NCI-H2171 (cell line): ENCODE results near the gene SNCB.

ENCODE experiments used
- DNase-seq: peaks from one replicate; lab custom pipeline; 2025; lab: John Stamatoyannopoulos, UW

SNCB gene

DNA sequence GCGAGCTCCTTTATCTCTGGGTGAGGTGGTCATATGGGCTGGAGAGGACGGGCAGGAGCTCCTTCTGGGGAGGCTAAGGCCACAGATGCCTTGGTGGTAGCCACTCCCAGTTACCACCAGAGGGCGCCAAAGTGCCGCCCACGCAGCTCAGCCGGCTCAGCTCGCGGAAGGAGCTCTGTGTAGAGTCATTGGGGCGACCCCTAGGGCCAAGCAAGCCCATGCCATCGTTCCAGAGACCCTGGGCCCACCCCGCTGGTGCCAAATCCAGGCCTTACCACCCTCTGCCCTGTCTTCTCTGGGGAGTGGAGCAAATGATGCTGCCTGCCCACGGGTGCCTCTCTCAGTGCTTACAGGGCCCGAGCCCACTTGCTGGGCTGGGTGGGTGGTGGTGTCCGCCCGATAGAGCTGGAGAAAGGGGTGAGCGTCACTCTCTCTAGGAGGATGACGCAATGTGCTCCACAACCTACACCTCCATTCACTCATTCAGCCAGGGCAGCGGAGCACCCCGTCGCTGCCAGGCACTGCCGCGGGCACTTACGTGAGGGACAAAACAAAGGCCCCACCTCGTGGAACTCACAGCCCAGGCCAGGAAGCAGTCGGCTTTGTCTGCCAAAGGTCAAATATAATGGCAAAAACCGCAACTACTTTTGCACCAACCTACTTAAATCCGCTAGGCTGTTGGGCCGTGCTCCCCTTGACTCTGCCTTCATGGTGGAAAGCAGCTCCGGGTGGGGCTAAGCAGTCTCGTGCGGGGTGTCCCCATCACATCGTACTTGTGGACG lies 30.7 kb upstream of the SNCB start:
- peak; percentile 24 for DNase-seq

DNA sequence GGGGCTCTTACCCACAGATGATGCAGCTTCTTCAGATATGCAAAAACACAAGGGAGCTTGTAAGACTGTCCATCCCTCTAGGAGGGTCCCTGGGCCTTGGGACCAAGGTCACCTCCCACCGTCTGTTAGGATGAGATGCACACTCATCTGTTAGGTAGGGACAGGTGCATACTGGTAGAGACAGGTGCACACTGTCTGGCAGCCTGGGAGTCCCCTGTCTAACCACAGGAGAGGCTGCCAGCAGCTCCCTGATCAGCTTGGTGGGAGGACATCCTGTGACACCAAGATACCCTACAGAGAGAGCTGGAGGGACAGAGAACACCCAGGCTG lies 30.2 kb upstream of the SNCB start:
- DNase-seq = no peak

DNA sequence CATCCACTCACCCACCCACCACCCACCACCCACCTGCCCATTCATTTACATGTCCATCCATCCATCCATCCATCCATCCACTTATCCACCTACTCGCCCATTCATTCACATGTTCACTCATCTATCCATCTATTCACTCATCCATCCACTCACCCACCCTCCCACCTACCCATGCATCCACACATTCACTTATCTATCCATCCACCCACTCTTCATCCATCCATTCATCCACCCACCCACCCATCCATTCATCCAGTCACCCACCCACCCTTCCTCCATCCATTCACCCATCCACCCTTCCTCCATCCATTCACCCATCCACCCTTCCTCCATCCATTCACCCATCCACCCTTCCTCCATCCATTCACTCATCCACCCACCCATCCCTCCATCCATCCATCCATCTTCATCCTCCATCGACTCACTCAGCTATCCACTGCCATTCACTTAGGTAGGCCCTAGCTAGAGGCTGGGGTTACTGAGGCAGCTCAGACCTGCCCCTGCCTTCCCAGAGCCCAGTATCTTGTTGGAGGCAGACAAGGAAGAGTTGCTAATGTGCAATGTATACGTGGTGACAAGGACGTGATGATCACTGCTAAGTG lies 29.6 kb upstream of the SNCB start:
- DNase-seq = no peak

DNA sequence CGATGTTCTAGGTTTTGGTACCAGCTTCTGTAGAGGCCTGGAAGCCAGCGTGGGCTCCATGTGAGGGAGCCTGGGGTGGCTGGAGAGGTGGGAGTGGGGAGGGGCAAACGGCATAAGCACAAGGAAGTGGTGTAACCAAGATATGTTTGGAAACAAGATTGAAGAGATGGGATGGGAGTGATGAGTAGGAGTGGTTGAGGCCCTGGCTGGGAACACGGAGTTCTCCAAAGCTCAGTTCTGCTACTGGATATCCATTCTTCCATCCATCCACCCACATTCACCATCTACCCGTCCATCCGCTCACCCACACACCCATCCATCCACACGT lies 29.1 kb upstream of the SNCB start:
- no peak for DNase-seq

DNA sequence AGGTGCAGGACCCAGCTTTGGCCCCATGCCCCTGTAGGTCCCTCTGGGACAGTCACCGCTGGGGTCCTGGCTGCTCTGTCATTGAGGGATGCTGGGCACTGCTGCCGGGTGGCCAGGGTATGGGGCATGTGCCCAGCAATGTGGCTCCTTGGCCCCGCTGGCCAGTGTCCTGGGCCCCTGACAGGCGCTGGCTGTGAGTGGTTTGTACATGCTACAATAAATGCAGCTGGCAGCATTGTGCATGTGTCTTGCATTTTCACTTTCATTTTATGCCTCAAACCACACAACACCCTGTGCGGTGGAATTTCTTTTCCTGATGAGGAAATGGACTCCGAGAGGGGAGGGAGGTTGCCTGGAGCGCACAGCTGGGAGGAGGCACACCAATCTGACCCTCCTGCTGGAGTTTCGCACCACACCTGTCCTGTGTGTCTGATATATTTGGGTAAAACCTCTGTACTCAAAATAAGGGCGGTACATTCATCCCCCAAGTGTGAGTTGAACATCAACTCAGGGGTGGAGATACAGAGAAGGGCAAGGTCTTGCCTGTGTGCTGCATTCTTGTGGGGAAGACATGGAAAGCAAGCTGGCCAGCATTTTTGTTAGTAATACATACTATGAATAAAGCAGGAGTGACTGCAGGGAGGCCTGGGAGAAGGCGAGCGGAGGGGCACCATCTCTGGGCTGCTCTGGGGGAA lies 28.6 kb upstream of the SNCB start:
- no peak for DNase-seq

DNA sequence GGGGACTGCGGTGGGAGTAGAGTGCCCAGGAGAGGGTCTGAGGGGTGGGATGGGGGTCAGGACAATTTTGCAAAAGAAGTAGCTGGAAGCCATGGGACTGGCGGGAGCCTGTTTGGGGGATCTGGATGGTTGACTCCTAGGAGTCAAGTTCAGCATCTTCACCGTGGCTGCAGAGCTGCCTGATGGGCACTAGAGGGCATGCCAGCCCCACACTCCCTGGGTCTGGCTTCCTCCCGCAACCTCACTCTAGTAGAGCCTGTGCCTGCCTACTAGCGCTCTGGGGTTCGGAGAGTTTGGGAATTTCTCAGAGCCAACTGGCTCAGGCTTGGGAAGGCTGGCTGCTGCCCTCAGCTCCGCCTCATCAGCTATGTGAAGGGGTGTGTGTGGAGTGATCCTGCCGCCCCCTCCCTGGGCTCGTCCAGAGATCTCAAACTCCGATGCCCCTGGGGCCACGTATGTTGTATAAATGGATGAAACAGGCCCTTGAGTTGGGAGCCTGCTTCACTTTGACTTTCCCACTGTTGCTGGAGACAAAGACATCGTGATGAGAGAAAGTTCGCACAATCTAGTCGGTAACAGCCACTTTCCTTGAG lies 27.8 kb upstream of the SNCB start:
- peak; percentile 36 for DNase-seq

DNA sequence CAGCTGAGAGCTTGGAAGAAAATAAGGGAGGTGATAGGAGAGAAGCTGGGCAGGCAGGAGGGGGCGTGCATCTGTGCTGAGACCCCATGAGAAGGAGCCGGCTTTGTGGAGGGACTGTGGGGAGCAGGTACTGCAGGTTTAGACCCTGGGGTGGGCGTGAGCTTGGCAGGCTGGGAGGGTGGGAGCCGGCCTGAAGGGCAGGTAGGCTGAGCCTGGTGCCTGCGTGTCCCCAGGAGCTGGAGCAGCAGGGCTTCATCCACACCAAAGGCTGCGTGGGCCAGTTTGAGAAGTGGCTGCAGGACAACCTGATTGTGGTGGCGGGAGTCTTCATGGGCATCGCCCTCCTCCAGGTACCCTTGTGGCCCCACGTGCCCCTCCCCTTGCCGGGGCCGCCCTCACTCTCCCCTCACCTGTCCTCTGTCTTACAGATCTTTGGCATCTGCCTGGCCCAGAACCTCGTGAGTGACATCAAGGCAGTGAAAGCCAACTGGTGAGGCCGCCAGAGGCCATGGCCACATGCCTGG lies 26.2 kb upstream of the SNCB start:
- no peak for DNase-seq

DNA sequence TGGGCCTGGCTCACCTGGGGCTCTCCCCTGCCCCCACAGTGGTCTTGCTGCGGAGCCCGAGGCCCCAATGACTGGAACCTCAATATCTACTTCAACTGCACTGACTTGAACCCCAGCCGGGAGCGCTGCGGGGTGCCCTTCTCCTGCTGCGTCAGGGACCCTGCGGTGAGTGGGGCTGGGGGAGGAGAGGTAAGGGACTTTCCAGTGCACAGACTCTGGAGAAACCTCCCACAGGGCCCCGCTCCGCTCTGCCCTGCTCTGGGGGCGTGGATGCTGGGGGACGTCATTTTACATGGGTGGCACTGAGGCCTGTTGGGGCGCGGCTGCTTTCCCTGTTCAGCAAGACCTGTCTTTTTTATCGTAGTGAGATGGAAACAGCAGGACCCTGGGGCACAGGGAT lies 24.5 kb upstream of the SNCB start:
- no peak for DNase-seq

DNA sequence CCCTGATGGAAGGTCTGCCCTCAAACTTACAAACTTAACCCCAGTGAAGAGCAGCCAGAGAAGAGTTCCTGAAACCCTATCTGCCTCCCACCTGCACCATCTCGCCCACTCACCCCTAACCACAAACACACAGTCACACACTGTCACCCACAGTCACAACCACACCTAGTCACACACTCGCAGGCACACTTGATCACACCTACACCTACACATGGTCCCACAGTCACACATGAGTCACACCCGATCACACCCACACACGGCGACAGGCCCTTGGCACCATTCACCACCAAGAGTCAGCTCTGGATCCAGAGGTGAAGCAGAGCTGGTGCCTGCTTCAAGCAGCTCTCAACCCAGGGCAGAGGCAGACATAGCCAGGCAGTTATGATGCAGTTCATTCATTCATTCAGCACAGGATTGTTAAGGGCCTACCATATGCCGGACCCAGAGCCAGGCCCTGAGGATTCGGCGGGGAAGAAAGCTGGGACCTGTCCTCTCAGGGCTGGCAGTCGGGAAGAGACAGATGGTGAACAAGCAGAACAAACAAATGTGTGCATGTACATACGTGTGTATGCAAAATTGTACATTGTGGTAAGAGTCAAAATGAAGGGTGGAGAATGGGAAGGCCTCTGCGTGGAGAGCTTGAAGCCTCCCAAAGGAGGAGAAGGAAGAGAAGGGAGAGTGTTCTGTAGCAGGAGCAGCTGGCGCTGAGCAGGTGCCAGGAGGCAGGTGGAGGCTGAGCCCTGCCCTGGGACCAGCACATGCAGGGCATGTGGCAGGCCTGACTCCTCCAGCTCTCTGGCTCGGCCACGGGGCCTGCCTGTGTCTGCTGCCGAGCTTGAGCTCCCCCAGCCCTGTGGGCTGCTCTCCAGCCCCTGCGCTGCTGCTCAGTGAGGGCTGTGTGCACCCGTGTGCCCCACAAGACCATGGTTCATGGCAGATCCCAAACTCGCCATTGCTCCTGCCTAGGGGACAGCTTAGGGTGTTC lies 23.4 kb upstream of the SNCB start:
- peak; percentile 22 for DNase-seq

DNA sequence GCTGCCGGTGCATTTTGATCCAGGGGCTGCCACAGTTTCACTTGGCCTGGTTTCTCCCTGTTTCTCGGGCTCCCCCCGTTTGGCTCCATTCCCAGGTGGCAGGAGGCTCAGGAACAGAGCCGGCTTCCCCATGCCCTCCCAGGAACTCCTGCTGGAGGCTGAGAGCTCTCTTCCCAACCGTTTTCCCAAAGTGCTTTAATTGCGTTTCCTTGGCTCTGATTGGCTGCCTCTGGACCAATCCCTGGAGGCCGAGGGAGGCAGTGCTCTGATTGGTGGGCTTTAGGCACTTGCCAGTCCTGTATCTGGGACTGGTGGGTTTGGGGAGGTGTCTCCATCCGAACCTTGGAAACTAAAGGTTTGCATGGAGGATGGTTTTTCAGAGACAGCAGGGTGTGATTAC lies 21.8 kb upstream of the SNCB start:
- DNase-seq = peak; percentile 57

DNA sequence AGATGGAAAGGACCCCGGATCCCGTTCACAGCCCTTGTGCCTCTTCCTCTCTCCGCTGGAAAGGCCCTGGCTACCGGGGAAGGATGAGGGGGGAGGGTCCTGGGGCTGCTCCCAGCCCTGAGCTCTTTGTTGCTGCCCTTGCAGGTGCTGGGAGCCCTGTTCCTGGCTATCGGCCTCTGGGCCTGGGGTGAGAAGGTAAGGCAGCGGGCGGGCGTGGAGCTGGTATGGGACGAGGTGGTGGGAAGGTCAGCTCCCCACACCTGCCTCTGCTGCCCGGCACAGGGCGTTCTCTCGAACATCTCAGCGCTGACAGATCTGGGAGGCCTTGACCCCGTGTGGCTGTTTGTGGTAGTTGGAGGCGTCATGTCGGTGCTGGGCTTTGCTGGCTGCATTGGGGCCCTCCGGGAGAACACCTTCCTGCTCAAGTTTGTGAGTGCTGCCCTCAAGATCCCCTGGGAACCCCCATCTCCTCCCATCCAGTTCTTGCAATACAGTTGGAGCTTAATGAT lies 21.2 kb upstream of the SNCB start:
- no peak for DNase-seq

DNA sequence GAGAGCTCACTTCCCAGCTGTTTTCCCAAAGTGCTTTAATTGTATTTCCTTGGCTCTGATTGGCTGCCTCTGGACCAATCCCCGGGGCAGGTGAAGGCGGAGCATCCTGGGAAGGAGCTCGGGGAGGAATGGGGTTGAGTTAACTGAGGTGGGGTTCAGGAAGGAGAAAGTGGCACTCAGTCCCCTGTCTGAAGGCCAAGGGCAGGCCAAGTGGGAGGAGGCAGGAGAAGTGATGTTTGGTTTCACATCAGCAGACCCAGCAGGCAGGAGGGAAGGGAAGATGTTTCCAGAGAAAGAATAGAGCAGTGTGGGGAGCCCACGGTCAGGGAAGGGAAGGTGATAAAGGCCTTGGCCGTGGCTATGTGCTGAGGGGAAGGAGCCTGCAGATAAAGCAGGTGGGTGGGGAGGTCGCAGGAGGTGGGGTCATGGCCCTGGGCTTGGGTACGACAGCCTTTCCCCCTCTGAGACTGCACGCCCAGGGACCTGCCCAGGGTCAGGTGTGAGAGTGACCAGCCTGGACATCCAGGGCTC lies 20.1 kb upstream of the SNCB start:
- no peak for DNase-seq

DNA sequence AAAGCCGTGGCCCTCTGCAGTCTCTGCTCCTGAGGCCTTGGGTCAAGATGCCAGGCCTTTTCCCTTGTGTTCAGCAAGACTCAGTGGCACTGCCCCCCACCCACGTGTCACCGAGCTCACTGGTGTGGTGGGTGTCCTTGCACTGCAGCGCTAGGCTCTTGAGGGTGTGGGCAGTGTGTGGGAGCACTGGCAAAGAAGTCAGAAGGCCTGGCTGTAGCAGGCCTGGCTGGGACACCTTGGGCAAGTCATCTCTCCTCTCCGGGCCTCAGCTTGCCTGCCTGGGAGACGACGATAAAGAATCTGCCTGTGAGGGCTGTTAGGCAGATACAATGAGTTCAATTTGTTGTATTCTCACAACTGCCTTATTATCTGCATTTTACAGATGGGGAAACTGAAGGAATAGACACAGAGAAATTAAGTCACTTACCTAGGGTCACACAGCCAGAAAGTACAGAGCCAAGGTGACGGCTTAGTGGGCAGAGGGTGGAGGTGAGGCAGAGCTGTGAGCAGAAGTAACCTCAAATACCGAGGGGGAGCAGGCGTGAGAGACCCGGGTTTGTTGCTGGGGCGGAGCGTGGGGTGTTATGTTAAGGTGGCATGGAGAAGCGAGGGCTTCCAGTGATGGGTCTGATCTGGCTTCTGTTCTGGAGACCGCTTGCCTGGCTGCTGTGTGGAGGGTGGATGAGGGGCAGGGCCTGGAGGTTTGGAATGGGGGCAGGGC lies 18.3 kb upstream of the SNCB start:
- no peak for DNase-seq

DNA sequence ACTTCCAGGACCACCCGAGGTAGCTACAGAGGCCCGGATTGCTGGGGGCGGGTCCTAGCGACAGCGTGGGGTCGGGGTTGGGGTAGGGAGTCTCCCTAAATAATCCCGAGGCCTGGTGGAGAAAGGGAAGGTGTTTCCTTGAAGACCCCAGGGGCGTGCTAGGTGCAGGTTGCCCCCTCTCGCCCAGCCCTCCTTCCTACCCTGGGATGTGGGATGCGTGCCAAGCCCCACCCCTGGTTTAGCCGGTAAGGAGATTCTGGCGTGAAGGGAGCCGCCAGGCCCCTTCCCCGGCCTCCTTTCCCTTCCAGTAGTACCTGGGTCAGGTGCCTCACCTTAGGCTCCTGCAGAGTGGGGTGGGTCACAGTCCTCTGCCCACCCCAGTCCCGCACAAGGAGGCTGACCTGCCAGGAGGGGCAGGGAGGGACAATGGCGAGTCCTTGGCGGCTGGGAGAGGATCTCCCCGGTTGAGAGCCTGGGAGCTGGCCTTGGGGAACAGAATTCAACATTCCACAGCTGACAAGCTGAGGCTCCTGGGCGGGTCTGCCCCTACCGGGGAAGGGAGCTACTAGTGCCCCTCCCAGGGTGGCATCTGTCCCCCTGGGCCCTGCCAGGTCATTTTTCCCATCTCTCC lies 17.6 kb upstream of the SNCB start:
- DNase-seq = no peak

DNA sequence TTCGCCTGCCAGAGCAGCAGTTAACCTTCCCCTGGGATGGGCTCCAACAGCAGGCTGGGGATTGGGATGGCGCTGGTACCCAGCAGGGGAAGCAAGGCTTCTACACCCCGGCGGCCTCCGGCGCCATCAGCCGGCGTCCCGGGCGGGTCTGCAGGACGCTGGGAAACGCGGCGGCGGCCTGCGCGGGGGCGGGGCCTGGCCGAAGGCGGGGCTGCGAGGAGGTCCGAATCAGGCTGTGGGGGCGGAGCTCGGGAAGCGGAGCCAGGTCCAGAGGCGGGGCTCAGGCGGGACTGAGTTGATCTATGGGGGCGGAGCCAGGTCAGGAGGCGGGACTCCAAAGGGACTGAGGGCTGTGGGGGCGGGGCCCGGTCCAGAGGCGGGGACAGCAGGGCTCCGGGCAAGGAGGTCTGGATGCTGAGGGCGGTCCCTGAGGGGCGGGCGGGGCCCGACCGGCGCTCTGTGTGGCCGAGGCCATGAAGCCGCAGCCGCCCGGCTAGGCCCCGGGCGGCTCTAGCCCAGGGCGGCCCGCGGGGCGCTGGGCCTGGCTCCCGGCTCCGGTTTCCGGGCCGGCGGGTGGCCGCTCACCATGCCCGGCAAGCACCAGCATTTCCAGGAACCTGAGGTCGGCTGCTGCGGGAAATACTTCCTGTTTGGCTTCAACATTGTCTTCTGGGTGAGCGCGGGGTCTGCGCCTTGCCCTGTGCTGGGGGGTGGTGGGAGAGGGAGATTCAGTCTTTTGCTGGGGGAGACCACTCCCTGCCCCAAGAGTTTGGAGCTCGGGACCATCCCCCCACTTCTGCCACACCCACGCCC lies 16.9 kb upstream of the SNCB start, which contains the start of gene TSPAN17:
Gene TSPAN17 (plus strand): TSS at position 455 of the 813 bp plus-strand sequence. CDS start 132 bp downstream, at position 587.
- DNase-seq = peak; percentile 96

DNA sequence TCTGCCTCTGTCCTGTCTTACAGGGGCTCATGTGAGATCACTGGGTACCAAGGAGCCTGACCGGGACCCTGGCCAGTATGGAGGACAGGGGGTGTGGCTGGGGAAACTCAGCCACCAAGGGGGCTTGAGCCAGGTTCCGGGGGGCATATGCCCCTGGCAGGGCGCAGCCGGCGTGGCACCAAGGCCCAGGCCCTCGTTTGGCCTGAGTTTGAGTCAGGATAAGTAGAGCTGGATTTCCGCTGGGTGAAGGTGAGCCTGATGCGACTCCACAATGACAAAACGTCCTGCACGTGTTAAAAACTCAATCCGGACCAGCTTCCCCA lies 16.3 kb upstream of the SNCB start:
- no peak for DNase-seq

DNA sequence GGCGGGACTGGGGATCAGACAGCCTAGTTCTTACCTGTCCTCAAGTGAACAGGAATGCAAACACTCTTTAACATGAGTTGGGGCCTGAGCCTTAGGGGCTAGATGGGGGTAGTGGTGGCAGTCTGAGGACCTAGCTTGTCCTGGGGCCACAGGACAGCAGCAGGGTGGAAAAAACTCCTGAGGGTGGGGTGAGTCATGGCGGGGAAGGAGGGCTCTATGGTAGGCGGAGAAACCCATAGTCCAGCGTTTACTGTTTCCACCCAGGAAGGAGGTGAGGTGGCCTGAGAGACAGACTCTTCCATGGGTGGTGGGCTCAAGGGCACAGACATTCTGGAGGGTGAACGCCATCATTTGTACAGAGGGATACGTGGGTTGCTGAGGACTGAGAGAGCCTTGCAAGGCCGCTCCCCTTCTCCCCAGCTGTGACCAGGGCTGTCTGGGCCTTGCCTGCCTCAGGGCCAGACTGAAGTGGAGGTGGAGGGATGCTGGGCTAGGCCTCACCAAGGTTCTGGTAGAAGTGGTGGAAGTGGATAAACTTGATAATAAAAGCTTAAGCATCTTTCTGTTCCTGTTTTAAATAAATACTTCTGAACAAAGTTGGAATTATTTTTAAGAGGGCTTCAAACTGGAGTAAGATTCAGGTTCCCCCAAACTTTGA lies 15.8 kb upstream of the SNCB start:
- no peak for DNase-seq

DNA sequence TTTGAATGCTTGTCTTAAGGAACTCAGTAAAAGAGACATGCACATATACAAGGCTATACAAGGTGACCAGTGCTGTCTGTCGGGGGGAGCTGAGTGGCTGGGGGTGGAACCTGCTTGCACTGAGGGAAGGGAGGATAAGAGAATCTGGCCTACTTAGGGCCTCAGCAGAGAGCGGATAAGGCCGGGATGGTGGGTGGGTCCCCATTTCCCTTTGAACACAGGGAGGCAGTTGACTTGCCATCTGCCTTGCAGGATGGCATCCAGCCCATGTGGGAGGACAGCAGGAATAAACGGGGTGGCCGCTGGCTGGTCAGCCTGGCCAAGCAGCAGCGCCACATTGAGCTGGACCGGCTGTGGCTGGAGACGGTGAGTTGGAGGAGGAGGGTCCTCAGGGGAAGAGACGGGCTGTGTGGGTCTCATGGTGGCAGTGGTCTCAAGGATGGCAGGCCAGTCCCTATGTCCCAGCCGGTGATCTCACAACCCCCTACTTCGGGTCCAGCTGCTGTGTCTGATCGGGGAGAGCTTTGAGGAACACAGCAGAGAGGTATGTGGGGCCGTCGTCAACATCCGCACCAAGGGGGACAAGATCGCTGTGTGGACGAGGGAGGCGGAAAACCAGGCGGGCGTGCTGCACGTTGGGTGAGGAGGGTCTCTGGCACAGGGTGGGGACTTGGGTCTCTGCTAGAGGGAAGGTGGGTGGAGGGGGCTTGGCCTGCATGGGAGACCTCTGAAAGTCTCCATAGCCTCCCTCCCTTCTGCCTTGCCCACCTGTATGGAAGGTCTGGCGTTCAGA lies 14.7 kb upstream of the SNCB start:
- DNase-seq = no peak
